ENCODE data around the gene A3GALT2.
A peak's percentile ranks its signal among the peaks of the same experiment; 100 is the strongest.
"Not testable (repeated sequence)": the region's sequence is repeated elsewhere in the genome, so short reads cannot be mapped to it uniquely, and the experiment has no call there.

The A3GALT2 gene

GRCh38 chr1:33312413-33312749, 8.5 kb downstream of the A3GALT2 start:
- DNase-seq: no peak

DNA sequence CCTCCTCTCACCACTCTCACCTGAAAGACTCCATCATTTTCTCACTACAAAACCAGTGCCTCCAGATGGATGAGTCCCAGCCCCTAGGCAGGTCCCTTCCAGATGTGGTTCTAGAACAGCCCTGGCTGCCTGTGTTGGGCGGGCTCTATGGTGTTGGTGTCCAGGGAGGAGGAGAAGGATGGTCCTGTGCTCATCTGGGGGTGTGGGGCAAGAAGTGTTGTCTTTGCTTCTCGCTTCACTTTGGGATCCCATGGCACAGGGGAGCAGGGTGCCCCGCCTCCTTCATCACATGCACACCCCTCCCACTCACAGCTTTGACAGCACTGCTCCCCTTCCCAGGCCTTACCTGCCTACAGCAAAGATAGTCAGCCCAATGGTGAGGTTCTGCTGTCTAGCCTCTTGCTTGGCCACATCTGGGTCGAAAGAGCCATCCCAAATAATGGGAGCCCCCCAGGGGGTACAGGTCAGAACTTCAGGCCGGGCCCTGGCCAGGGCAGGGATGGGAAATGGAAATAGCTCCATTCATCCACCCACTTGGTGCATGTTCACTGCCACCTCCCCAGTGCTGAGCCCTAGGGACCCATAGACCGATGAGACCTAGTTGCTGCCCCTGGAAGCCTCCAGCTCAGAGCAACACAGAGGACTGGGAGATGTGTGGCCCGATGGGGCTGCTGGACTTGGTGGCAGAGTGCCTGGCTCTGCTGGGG, 9.0 kb downstream of the A3GALT2 start:
- DNase-seq: no peak

DNA sequence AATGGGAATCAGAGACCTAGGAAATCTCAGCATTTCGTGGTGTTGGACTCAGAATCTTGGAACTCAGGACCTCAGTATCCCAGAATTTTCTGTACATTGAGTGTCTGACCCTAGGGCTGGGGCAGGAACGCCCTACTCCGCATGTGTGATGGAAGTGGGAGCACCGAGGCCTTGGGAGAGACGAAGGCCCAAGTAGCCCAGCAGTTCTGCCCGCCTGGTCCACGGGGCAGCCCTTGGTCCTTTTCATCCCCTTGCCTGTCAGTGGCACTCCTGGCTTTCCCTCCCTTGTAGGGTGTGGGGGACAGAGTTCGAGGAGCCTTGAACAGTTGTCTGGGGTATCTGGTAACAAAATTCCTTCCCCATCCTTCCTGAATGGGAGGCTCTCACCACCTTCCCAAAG, 10.2 kb downstream of the A3GALT2 start:
- no peak for DNase-seq

DNA sequence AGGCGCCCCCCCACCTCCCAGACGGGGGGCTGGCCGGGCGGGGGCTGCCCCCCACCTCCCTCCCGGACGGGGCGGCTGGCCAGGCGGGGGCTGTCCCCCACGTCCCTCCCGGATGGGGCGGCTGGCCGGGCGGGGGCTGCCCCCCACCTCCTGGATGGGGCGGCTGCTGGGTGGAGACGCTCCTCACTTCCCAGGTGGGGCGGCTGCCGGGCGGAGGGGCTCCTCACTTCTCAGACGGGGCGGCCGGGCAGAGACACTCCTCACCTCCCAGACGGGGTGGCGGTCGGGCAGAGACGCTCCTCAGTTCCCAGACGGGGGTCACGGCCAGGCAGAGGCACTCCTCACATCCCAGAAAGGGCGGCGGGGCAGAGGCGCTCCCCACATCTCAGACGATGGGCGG, 11.5 kb downstream of the A3GALT2 start:
- not testable (repeated sequence) for DNase-seq

GRCh38 chr1:33307494-33307864, 13.4 kb downstream of the A3GALT2 start:
- no peak for DNase-seq

- peak in 2 of 14 donors; percentile 8 to 18 for DNase-seq
These were observed 14.0 kb downstream of the A3GALT2 start for GRCh38 chr1:33306653-33307493.

DNA sequence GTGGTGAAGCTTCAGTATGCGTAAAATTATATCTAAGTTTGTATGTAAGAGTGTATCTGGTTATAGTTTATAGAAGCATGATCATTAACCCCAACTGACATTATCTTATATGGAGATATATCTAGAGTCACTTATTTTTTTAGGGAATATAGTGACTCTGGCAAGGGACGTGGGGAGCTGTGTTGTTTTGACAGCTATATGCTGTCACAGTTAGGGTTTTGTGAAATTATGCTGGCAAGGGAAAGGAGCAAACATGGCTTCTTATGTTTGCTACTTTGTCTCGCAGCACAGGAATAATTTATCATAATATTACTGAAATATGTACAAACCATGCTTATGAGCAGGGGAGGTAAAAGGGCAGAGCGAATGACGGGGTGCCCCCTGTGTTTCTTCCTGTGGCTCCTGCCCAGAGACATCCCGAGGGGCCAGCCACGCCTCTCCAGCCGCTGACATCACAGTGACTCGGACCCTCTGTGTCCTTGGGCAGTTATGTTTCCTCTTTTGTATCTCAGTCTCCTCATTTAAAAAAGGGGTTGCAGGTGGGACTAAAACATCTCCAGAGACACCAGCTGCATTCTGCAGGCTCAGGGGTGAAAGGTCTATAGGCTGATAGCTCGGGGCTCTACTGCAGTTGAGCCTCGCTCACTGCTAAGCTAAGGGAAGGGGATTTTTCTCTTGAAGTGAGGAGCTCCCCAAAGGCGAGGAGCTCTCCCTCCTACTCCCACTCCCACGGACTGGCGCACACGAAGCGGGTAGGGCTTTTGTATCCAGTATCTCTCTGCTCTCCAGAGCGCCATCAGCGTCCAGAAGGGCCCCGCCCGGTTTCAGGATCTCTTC, 14.9 kb downstream of the A3GALT2 start:
- DNase-seq: no peak

DNA sequence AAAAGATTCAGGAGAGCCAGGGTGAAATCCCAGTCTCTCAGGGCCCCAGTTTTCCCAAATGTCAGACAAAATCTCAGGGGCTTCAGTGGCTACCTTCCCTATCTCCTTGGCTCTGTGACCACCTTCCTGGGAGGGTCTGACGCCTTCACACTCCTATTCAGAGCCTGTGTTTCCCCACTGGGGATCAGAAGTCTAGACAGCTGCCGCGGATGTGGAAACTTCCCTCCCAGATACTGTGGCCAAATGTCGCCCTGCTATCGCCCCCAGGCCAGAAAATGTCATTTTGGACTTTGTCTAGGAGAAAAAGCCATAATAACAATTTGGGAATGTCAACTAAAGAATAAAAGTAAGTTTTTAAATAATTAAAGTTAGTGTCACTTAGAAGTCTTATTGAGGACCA, 15.9 kb downstream of the A3GALT2 start:
- DNase-seq: no peak

GRCh38 chr1:33302325-33302724, 18.6 kb downstream of the A3GALT2 start:
- no peak for DNase-seq

DNA sequence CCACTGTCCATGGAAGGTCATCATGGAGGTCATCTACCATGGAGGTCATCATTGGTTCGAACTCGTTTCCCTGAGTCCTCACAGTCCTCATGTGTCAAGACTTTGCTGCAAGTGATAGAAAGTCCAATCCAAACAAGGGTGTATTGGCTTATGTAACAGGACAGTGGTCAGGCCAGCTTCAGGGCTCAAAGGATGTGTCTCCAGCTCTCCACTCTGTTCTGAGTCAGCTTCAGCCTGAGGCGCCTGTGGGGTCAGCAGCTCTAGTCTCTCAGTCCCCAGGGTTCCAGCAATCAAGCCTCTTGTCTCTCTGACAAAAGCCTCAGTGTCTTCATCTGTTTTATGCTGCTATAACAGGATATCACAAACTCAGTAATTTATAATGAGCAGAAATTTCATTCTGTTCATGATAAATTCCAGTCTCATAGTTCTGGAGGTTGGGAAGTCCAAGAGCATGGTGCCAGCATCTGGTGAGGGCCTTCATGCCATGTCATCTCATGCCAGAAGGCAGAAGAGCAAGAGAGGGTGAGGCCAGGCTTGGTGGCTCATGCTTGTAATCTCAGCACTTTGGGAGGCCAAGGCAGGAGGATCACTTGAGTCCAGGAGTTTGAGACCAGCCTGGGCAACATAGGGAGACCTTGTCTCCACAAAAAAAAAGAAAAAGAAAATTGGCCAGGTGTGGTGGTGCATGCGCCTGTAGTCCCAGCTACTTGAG, 19.5 kb downstream of the A3GALT2 start:
- DNase-seq: no peak

DNA sequence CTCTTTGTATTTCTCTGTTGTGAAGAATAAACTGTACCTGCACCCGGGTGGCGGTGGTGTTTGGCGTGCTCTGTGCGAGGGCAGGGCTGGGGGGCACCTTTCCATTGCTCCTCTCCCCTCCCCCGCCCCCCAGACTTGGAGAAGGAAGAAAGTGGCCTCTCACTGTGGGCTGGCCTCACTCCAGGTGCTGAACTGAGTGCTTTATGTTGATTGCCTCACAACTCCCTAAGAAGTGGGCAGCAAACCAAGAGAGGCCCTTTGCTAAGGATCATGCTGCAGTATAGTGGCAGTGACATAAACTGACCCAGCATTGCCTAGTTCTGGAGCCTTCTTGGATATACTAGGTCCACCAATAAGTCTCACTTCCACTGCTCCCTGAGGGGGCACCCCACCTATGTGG, 20.2 kb downstream of the A3GALT2 start:
- peak in 4 of 14 donors; percentile 3 to 24 (median 7) for DNase-seq

DNA sequence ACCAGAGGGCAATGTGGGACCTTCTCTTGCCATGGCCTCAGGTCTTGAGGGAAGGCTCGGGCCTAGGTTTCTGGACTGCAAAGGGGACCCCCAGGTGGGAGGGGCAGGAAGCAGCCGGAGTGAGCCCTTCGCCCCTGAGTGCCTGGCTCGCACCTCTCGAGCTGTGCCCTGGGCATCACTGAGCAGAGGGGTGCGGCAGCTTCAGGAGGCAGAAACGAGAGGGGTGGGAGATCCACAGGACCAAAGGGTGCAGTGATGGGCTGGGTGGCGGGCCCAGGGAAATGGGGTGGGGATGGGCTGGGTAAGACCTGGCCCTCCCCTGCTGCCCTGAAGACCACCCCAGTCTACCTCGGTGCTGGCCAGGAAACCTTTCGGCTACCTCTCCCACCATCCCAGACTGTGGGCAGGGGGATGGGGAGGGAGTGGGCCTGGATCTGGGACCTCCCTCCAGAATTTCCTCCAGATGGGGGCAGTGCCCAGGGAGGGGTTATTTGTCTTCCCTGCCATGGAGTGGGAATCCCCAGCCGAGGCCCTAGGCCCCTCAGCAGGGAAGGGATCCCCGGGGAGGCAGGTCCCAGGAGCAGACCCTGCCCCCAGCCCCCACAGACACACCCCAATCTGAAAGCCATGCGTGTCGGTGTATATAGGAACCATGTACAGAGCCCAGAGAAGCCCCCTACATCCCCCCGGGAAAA, 21.3 kb downstream of the A3GALT2 start:
- no peak for DNase-seq

- peak in 6 of 14 donors; percentile 10 to 43 (median 16) for DNase-seq
These were observed 22.1 kb downstream of the A3GALT2 start for GRCh38 chr1:33298623-33299277.

- no peak for DNase-seq
These were observed 22.8 kb downstream of the A3GALT2 start for GRCh38 chr1:33297911-33298622.

DNA sequence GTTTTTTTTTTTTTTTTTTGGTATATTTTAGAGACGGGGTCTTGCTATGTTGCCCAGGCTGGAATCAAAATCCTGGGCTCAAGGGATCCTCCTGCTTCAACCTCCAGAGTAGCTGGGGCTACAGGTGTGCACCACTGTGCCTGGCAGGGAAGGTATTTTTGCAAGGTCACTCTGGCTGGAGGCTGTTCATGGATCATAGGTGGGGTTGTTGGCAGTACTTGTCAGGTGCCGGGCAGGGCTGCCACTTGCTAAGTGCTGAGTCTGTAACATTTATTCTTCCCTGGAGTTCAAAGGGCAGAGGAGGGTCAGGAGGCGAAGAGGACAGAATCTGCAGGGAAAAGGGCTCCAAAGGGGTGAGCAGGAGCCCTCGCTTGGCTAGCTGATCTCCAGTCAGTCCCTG, 24.1 kb downstream of the A3GALT2 start:
- DNase-seq: no peak

DNA sequence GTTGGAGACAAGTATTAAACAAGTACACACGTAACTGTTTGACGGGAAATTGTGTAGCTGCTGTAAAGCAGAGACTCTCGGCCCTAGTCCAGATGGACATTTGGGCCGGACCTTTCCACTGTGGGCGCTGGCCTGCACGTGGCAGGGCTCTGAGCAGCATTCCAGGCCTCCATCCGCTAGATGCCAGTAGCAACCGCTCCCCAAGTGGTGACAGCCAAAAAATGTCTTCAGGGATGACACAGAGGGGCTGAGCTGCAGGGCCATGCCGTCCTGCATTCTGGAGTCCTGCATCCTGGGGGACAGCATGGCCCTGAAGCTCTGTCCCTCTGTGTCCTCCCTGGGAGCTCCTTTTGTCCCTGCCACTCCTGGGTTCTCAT, 24.8 kb downstream of the A3GALT2 start:
- peak in 1 of 14 donors; percentile 80 for DNase-seq

GRCh38 chr1:33295450-33296081, 25.3 kb downstream of the A3GALT2 start:
- peak in 13 of 14 donors; percentile 26 to 80 (median 63) for DNase-seq

DNA sequence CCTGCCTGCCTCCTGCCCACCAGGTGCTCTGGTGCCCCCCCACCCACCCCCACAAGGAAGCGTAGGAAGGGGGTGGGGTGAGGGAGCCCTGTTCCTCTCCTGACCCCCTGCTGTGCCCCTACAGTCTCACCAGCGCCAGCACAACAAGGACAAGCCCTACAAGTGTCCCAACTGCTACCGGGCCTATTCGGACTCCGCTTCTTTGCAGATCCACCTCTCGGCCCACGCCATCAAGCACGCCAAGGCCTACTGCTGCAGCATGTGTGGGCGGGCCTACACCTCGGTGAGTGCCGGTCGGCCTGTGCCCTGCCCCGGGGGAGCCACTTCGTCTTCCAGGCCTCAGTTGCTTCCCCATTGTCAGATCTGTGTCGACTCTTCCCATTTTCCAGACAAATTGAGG, 25.9 kb downstream of the A3GALT2 start:
- no peak for DNase-seq

- no peak for DNase-seq
These were observed 26.6 kb downstream of the A3GALT2 start for GRCh38 chr1:33294071-33295010.

All from C1 segment of cervical spinal cord (tissue), 14 donors.